Fibroblast of lung (primary cell): ENCODE data around the gene AKR1B15.

Source experiments
- CTCF ChIP-seq, 2 donors: IDR thresholded peaks in 1 of 2; conservative IDR thresholded peaks in 1 of 2; 1 replicate in 1 of 2; 2 replicates in 1 of 2; pipeline ENCODE4 v1.5.1; 2011 to 2012; ENCODE audit warnings: low read length in 2 of 2, control low read depth in 1 of 2, inconsistent platforms in 1 of 2, low read depth in 1 of 2, mild to moderate bottlenecking in 1 of 2
- EZH2 ChIP-seq: IDR thresholded peaks from 2 replicates; pipeline ENCODE4 v1.5.1; 2012; ENCODE audit warnings: low read length, control low read depth, mild to moderate bottlenecking; ENCODE audit errors: missing control alignments

DNA sequence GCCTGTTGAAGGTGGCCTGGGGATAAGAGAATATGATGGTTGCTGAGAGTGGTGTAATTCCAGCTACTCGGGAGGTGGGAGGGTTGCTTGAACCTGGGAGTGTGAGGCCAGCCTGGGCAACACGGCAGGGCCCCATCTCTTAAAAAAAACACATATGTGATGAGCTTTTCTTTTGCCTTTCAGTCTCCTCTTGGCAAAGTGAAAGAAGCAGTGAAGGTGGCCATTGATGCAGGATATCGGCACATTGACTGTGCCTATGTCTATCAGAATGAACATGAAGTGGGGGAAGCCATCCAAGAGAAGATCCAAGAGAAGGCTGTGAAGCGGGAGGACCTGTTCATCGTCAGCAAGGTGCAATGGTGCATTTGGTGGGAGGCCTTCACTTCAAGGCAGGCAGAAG, 18.4 kb upstream of the AKR1B15 start:
- no peak for TF ChIP-seq CTCF (conservative IDR thresholded peaks at IDR 0.05 in 1 of 2, IDR thresholded peaks at IDR 0.05 in 1 of 2; ENCODE audit: low read depth in 1 of 2, low read length in 2 of 2)
- TF ChIP-seq EZH2: no peak
